ENCODE measurements around the gene SND1. TPM values are rescaled to one million over a fixed set of nuclear protein-coding genes. Genes with fewer than 3 reads are reported as not detected.
A peak's percentile ranks its signal among the peaks of the same experiment; 100 is the strongest.

The SND1 gene
- total and polyA plus RNA-seq, 2 donors, result 55.1 to 104 TPM

DNA sequence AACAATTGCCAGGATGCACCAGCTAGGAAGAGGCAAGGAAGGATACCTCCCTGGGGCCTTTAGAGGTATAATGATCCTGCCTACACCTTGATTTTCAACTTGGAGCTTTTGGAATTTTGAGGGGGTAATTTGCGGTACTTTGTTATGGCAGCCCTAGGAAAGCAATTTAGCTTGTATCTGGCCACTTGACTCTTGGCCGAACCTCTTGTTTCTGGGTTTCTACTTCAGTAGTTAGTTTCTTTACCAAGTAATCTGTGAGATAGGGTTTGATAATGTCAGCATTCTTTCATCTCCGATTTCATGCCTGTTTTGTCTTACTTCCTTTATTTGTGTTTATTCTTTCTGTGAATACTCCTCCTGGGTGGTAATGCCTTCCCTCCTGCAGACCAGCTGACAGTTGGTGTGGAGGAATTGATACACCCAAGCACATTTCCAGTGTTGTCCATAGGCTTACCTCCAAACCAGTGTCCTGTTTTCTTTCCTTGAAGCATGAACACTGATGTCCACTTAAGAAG is 163.7 kb downstream of the SND1 start:
- 98% methylated on average over 3 of the region's 3 CpGs for WGBS
- no peak for DNase-seq (ENCODE audit: low read depth in 6 of 9, low spot score in 9 of 9)

DNA sequence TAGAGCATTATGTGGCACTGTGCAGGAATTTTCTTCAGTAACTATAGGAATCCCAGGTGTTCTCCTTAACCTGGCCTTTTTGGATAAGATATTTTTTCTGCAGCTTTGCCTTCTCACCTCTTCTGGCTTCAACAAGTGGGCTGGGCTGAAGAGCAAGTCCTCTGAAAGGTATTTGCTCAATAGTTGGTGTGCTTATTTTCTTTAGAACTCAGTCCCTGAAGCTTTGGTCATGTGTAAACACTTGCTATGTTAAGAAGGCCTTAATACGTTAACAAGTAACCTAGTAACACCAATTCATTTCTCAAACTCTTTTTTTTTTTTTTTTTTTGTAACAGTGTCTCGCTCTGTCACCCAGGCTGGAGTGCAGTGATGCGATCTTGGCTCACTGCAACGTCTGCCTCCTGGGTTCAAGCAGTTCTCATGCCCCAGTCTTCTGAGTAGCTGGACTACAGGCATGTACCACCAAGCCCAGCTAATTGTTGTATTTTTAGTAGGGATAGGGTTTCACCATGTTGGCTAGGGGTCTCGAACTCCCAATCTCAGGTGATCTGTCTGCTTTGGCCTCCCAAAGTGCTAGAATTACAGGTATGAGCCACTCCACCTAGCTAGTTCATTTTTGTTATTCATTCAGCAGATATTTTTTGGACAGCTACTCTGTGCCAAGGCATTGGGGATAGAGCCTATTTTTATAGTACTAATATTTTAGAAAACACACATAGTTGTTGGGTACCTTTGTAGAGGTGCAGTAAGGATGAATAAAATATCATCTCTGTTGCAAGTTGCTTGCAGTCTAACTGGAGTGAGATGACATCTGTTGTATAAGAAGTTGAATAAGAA is 164.6 kb downstream of the SND1 start:
- Histone ChIP-seq H3K27me3 (ENCODE audit: control insufficient read depth in 2 of 2, insufficient read depth in 1 of 2, low read length in 1 of 2) (no peaks in the 10 kb centered on the region), H3K4me3 (ENCODE audit: low read length in 2 of 2) (no peak overlapping the region), H3K27ac (ENCODE audit: low read depth in 1 of 2, low read length in 1 of 2) (no peak overlapping the region), H3K4me1 (ENCODE audit: control insufficient read depth in 2 of 2, insufficient read depth in 2 of 2, low read length in 2 of 2) (no peaks in the 10 kb centered on the region), H3K9me3 (ENCODE audit: control insufficient read depth in 2 of 2, insufficient read depth in 1 of 2, low read length in 1 of 2) (no peaks in the 10 kb centered on the region), H3K36me3 (ENCODE audit: control insufficient read depth in 2 of 2, insufficient read depth in 2 of 2, low read length in 1 of 2) (no peaks in the 10 kb centered on the region)
- 97% methylated on average over 5 of the region's 5 CpGs for WGBS
- no peak for DNase-seq (ENCODE audit: low read depth in 6 of 9, low spot score in 9 of 9)

More for the DNA sequence above, 163.7 kb downstream of the SND1 start:
- Histone ChIP-seq H3K27ac (ENCODE audit: low read depth in 1 of 2, low read length in 1 of 2) (no peak overlapping the region), H3K4me1 (ENCODE audit: control insufficient read depth in 2 of 2, insufficient read depth in 2 of 2, low read length in 2 of 2) (no peaks in the 10 kb centered on the region), H3K4me3 (ENCODE audit: low read length in 2 of 2) (no peak overlapping the region), H3K9me3 (ENCODE audit: control insufficient read depth in 2 of 2, insufficient read depth in 1 of 2, low read length in 1 of 2) (no peaks in the 10 kb centered on the region), H3K27me3 (ENCODE audit: control insufficient read depth in 2 of 2, insufficient read depth in 1 of 2, low read length in 1 of 2) (no peaks in the 10 kb centered on the region), H3K36me3 (ENCODE audit: control insufficient read depth in 2 of 2, insufficient read depth in 2 of 2, low read length in 1 of 2) (no peaks in the 10 kb centered on the region)

DNA sequence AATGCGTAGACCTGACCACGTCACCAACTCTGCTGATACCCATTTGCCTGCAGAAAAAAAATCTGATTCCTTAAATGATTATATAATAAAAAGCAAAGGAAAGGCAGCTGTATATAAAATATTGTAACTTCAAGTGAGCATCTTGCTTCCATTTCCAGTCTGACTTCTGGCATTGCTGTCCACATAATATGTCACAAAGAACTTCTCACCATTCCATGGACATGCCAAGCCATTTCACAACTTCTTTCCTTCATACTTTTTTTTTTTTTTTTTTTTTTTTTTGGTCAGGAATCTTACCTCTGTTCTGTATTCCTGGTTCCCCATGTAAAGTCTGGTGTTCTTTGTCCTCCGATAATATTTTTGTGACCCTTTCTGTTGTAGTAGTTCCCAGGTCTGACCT is 165.5 kb downstream of the SND1 start:
- WGBS, result 98% methylated on average over 3 of the region's 3 CpGs
- H3K9me3 ChIP-seq (ENCODE audit: control insufficient read depth in 2 of 2, insufficient read depth in 1 of 2, low read length in 1 of 2), result no peaks in the 10 kb centered on the region
- H3K27ac ChIP-seq (ENCODE audit: low read depth in 1 of 2, low read length in 1 of 2), result no peak overlapping the region
- H3K4me1 ChIP-seq (ENCODE audit: control insufficient read depth in 2 of 2, insufficient read depth in 2 of 2, low read length in 2 of 2), result no peaks in the 10 kb centered on the region
- no peak overlapping the region for H3K4me3 ChIP-seq (ENCODE audit: low read length in 2 of 2)
- DNase-seq (ENCODE audit: low read depth in 6 of 9, low spot score in 9 of 9), result no peak
- no peaks in the 10 kb centered on the region for H3K27me3 ChIP-seq (ENCODE audit: control insufficient read depth in 2 of 2, insufficient read depth in 1 of 2, low read length in 1 of 2)
- H3K36me3 ChIP-seq (ENCODE audit: control insufficient read depth in 2 of 2, insufficient read depth in 2 of 2, low read length in 1 of 2), result no peaks in the 10 kb centered on the region

DNA sequence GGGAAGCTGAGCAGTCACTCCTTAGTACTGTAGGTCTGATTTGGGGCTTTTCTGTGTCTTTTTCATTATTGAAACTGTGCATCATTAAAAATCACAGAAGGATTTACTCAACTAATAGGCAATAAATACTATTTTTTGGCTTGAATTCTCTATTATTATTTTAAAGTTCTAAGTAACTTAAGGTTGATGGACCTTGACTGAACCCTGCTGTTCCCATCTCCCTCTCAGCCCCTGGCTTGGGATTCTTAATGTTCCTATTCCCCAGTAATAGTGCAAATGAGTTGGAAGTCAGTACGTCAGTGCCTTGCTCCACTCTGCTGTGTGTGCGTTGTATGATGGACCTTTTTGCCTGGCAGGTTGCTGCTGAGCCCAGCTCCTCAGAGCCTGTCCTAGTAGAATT is 166.3 kb downstream of the SND1 start:
- Histone ChIP-seq H3K27ac (ENCODE audit: low read depth in 1 of 2, low read length in 1 of 2) (no peak overlapping the region), H3K27me3 (ENCODE audit: control insufficient read depth in 2 of 2, insufficient read depth in 1 of 2, low read length in 1 of 2) (no peaks in the 10 kb centered on the region), H3K9me3 (ENCODE audit: control insufficient read depth in 2 of 2, insufficient read depth in 1 of 2, low read length in 1 of 2) (no peaks in the 10 kb centered on the region), H3K4me1 (ENCODE audit: control insufficient read depth in 2 of 2, insufficient read depth in 2 of 2, low read length in 2 of 2) (no peaks in the 10 kb centered on the region), H3K36me3 (ENCODE audit: control insufficient read depth in 2 of 2, insufficient read depth in 2 of 2, low read length in 1 of 2) (no peaks in the 10 kb centered on the region), H3K4me3 (ENCODE audit: low read length in 2 of 2) (no peak overlapping the region)
- DNase-seq (ENCODE audit: low read depth in 6 of 9, low spot score in 9 of 9), result no peak
- 97% methylated on average over 2 of the region's 2 CpGs for WGBS

DNA sequence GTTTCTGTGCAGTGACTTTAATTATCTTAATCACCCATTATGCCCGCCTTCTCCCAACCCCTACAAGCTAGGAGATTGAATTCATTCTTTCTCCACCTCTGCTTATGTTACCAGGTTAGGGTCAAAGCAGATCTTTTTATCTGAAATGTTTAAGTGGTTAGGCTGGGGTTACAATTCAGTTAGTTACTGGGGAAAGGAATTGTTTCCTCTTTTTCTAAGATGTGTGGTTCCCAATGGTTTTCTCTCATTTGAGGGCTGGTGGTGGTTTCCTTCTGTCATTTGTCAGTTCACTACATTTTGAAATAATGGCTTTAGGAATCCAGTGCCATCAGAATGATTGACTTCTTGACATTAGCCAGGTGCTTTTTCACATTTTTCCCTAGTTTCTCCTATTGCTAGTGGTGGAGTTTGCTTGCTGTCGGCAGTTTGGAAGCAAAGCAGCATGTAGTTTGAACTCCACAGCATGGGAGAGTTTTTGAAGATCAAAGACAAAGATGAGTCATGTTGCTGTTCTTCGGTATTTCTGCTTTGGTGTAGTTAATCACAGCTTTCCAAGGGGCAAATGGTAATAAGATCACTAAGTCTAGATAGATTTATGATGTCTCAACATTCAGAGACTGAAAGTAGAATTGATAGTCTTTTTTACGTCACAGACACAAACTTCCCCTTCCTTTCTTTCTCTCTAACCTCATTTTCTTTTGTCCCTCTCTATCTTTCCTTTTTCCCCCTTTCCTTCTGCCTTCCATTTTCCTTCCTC is 168.2 kb downstream of the SND1 start:
- no peak overlapping the region for H3K4me3 ChIP-seq (ENCODE audit: low read length in 2 of 2)
- H3K27ac ChIP-seq (ENCODE audit: low read depth in 1 of 2, low read length in 1 of 2), result no peak overlapping the region
- WGBS, result 61% methylated on average over 4 of the region's 4 CpGs
- no peaks in the 10 kb centered on the region for H3K36me3 ChIP-seq (ENCODE audit: control insufficient read depth in 2 of 2, insufficient read depth in 2 of 2, low read length in 1 of 2)
- no peaks in the 10 kb centered on the region for H3K27me3 ChIP-seq (ENCODE audit: control insufficient read depth in 2 of 2, insufficient read depth in 1 of 2, low read length in 1 of 2)
- peak in 2 of 9 donors; percentile 8 to 26 for DNase-seq (ENCODE audit: low read depth in 6 of 9, low spot score in 9 of 9)
- H3K4me1 ChIP-seq (ENCODE audit: control insufficient read depth in 2 of 2, insufficient read depth in 2 of 2, low read length in 2 of 2), result no peaks in the 10 kb centered on the region
- no peaks in the 10 kb centered on the region for H3K9me3 ChIP-seq (ENCODE audit: control insufficient read depth in 2 of 2, insufficient read depth in 1 of 2, low read length in 1 of 2)

DNA sequence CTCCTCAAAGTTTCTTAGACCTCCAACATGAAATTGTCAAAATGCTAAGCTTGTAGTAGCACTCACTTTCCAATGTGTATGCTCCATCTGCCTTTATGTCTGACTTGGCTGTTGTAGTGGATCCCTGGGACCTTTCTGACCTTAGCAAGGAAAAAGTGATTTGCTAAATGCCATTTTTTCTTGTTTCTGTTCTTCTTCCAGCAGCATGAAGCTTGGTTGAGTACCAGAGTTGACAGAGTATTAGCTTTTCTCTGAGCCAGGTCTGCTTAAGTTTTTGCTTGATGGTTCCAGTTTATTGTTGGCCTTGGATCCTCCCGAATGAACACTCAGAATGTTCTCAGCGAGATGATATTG is 168.7 kb downstream of the SND1 start:
- H3K27ac ChIP-seq (ENCODE audit: low read depth in 1 of 2, low read length in 1 of 2), result no peak overlapping the region
- no peaks in the 10 kb centered on the region for H3K27me3 ChIP-seq (ENCODE audit: control insufficient read depth in 2 of 2, insufficient read depth in 1 of 2, low read length in 1 of 2)
- no peaks in the 10 kb centered on the region for H3K4me1 ChIP-seq (ENCODE audit: control insufficient read depth in 2 of 2, insufficient read depth in 2 of 2, low read length in 2 of 2)
- H3K9me3 ChIP-seq (ENCODE audit: control insufficient read depth in 2 of 2, insufficient read depth in 1 of 2, low read length in 1 of 2), result no peaks in the 10 kb centered on the region
- WGBS, result over 99% methylated on average over 2 of the region's 2 CpGs
- no peak for DNase-seq (ENCODE audit: low read depth in 6 of 9, low spot score in 9 of 9)
- no peak overlapping the region for H3K4me3 ChIP-seq (ENCODE audit: low read length in 2 of 2)
- H3K36me3 ChIP-seq (ENCODE audit: control insufficient read depth in 2 of 2, insufficient read depth in 2 of 2, low read length in 1 of 2), result no peaks in the 10 kb centered on the region

DNA sequence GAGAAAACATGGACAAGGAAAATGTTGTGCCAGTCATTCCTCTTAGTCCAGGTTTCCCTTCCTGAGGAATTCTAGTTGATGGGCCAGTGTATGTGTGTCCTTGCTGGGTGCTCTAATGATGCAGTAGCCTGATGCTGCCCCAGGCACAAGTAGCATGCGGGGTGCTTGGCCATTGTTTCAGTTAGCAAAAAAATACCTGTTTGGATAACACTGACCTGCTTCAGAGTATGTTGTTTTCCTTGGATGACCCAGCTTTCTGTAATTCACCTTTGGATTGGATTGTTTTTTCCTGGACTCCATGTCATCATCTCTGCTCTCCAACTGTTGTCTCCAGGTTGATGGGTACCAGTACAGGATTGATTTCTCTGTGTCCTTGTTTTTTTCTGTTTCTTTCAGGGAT is 169.2 kb downstream of the SND1 start:
- H3K4me3 ChIP-seq (ENCODE audit: low read length in 2 of 2), result no peak overlapping the region
- H3K9me3 ChIP-seq (ENCODE audit: control insufficient read depth in 2 of 2, insufficient read depth in 1 of 2, low read length in 1 of 2), result no peaks in the 10 kb centered on the region
- no peaks in the 10 kb centered on the region for H3K36me3 ChIP-seq (ENCODE audit: control insufficient read depth in 2 of 2, insufficient read depth in 2 of 2, low read length in 1 of 2)
- H3K27me3 ChIP-seq (ENCODE audit: control insufficient read depth in 2 of 2, insufficient read depth in 1 of 2, low read length in 1 of 2), result no peaks in the 10 kb centered on the region
- H3K27ac ChIP-seq (ENCODE audit: low read depth in 1 of 2, low read length in 1 of 2), result no peak overlapping the region
- H3K4me1 ChIP-seq (ENCODE audit: control insufficient read depth in 2 of 2, insufficient read depth in 2 of 2, low read length in 2 of 2), result no peaks in the 10 kb centered on the region
- DNase-seq (ENCODE audit: low read depth in 6 of 9, low spot score in 9 of 9), result no peak
- WGBS, result 94% methylated on average over 1 of the region's 1 CpG

DNA sequence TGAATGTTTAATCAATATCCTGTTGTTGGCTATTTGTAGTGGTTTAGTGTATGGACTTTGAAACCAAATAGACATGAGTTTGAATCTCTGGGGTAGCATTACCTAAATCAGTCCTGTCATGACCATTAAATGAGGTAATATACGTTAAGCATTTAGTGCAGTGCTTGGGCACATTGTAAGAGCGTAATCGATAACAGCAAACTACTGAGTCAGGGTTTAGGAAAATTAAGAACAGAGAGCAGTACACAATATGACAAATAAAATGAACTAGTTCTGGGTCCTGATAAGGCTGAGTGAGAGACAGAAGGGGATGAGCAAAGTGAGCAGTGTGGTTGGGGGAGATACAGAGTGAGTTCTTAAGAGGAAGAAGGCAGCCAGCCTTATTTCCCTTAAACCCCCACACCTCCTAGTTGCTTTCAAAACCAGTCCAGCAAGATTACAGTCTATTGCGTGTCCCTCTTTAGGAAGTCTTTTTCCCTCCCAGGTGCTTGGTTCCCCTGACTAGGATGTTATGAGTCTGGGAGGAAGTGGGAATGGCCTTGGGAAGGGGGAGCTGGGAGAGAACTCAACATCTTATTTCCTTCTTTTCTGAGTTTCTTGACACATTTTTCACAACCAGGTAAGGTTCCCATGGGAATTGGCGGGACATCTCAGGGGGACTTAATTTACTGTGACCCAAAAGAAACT is 171.0 kb downstream of the SND1 start:
- no peaks in the 10 kb centered on the region for H3K27me3 ChIP-seq (ENCODE audit: control insufficient read depth in 2 of 2, insufficient read depth in 1 of 2, low read length in 1 of 2)
- H3K36me3 ChIP-seq (ENCODE audit: control insufficient read depth in 2 of 2, insufficient read depth in 2 of 2, low read length in 1 of 2), result no peaks in the 10 kb centered on the region
- no peaks in the 10 kb centered on the region for H3K4me1 ChIP-seq (ENCODE audit: control insufficient read depth in 2 of 2, insufficient read depth in 2 of 2, low read length in 2 of 2)
- no peak for DNase-seq (ENCODE audit: low read depth in 6 of 9, low spot score in 9 of 9)
- H3K4me3 ChIP-seq (ENCODE audit: low read length in 2 of 2), result no peak overlapping the region
- H3K9me3 ChIP-seq (ENCODE audit: control insufficient read depth in 2 of 2, insufficient read depth in 1 of 2, low read length in 1 of 2), result no peaks in the 10 kb centered on the region
- 96% methylated on average over 5 of the region's 5 CpGs for WGBS
- H3K27ac ChIP-seq (ENCODE audit: low read depth in 1 of 2, low read length in 1 of 2), result no peak overlapping the region

DNA sequence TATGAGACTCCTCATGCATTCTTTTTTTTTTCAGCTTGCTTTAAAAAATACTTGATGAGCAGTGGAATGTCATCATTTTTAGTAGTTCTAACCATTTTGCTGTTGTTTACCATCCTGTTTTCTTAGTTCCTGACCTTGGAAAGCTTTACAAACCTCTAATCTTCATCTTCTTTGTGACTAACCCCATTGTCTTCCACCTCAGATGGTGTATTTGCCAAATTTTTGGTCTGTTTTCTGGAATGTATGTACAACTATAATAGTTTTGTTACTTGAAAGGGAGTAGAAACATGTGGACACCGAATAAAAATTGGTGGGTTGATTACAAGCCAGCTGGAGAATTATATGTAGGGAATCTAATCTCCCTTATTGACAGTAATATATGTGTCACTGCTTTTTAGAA is 172.7 kb downstream of the SND1 start:
- Histone ChIP-seq H3K9me3 (ENCODE audit: control insufficient read depth in 2 of 2, insufficient read depth in 1 of 2, low read length in 1 of 2) (no peaks in the 10 kb centered on the region), H3K4me3 (ENCODE audit: low read length in 2 of 2) (no peak overlapping the region), H3K4me1 (ENCODE audit: control insufficient read depth in 2 of 2, insufficient read depth in 2 of 2, low read length in 2 of 2) (no peaks in the 10 kb centered on the region), H3K27ac (ENCODE audit: low read depth in 1 of 2, low read length in 1 of 2) (no peak overlapping the region), H3K36me3 (ENCODE audit: control insufficient read depth in 2 of 2, insufficient read depth in 2 of 2, low read length in 1 of 2) (no peaks in the 10 kb centered on the region), H3K27me3 (ENCODE audit: control insufficient read depth in 2 of 2, insufficient read depth in 1 of 2, low read length in 1 of 2) (no peaks in the 10 kb centered on the region)
- WGBS, result 98% methylated on average over 1 of the region's 1 CpG
- no peak for DNase-seq (ENCODE audit: low read depth in 6 of 9, low spot score in 9 of 9)

Data from thymus (tissue), 11 donors.